Liver (tissue), 3 donors: ENCODE data around the gene C3orf85.

Source experiments
- FOXA2 ChIP-seq: IDR thresholded peaks from 2 replicates; pipeline ENCODE4 v1.6.1; 2016; ENCODE audit warnings: antibody characterized with exemption
- GABPA ChIP-seq, 2 donors: IDR thresholded peaks in 1 of 2; conservative IDR thresholded peaks in 1 of 2; 2 replicates each; pipeline ENCODE4 v1.6.1; 2016; ENCODE audit warnings: antibody characterized with exemption in 2 of 2, mild to moderate bottlenecking in 1 of 2, moderate library complexity in 1 of 2
- HNF4G ChIP-seq: IDR thresholded peaks from 2 replicates; pipeline ENCODE4 v1.6.1; 2016; ENCODE audit warnings: antibody characterized with exemption
- JUND ChIP-seq, 2 donors: IDR thresholded peaks; 2 replicates each; pipeline ENCODE4 v1.6.1; 2016; ENCODE audit warnings: antibody characterized with exemption in 2 of 2
- RAD21 ChIP-seq, 2 donors: IDR thresholded peaks; 2 replicates each; pipeline ENCODE4 v1.6.1; 2016; ENCODE audit warnings: antibody characterized with exemption in 2 of 2, mild to moderate bottlenecking in 2 of 2
- YY1 ChIP-seq: IDR thresholded peaks from 2 replicates; pipeline ENCODE4 v1.6.1; 2016; ENCODE audit warnings: antibody characterized with exemption, mild to moderate bottlenecking
- TF ChIP-seq, protein P1 (sequence below): fragments of 150-350 bp; IDR thresholded peaks from 2 replicates; pipeline ENCODE4 v1.5.1; 2017; ENCODE audit warnings: improper control_type of control experiment, low read depth, low read length; ENCODE audit not compliant: missing input control
- TF ChIP-seq, protein P2 (sequence below): IDR thresholded peaks from 2 replicates; pipeline ENCODE4 v1.6.1; 2016; ENCODE audit warnings: antibody characterized with exemption
- TF ChIP-seq, protein P3 (sequence below): IDR thresholded peaks from 2 replicates; pipeline ENCODE4 v1.6.1; 2016; ENCODE audit warnings: antibody characterized with exemption, mild to moderate bottlenecking
- TF ChIP-seq, protein P4 (sequence below): IDR thresholded peaks from 2 replicates; pipeline ENCODE4 v1.6.1; 2016; ENCODE audit warnings: antibody characterized with exemption
- donor health status: healthy.
- donor health status: healthy.

DNA sequence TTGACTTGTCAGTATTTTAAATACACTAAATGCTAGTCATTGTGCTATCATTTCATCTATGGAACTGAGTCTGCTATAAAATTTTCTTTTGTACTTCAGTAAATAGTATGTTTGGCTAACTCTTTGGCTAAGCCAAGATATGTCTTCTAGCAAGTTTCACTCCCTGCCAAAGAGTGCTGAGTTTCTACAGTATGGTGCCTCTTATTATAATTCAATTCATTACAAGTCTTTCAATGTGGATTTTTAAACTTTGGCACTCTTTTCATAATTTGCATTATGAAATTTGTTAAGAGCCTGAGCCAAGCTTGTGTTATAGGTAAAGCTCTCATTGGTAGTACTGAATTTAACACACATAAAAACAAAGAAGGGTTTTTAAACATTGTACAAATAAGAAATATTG, 43.0 kb upstream of the C3orf85 start:
- TF ChIP-seq FOXA2 (no peak), YY1 (no peak), HNF4G (no peak), RAD21 (IDR thresholded peaks at IDR 0.05) (no peak), JUND (IDR thresholded peaks at IDR 0.05) (no peak), GABPA (IDR thresholded peaks at IDR 0.05 in 1 of 2, conservative IDR thresholded peaks at IDR 0.05 in 1 of 2) (no peak)
- TF ChIP-seq, protein P1, sequence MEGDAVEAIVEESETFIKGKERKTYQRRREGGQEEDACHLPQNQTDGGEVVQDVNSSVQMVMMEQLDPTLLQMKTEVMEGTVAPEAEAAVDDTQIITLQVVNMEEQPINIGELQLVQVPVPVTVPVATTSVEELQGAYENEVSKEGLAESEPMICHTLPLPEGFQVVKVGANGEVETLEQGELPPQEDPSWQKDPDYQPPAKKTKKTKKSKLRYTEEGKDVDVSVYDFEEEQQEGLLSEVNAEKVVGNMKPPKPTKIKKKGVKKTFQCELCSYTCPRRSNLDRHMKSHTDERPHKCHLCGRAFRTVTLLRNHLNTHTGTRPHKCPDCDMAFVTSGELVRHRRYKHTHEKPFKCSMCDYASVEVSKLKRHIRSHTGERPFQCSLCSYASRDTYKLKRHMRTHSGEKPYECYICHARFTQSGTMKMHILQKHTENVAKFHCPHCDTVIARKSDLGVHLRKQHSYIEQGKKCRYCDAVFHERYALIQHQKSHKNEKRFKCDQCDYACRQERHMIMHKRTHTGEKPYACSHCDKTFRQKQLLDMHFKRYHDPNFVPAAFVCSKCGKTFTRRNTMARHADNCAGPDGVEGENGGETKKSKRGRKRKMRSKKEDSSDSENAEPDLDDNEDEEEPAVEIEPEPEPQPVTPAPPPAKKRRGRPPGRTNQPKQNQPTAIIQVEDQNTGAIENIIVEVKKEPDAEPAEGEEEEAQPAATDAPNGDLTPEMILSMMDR, result no peak
- TF ChIP-seq, protein P2, sequence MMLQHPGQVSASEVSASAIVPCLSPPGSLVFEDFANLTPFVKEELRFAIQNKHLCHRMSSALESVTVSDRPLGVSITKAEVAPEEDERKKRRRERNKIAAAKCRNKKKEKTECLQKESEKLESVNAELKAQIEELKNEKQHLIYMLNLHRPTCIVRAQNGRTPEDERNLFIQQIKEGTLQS, result no peak
- TF ChIP-seq, protein P3, sequence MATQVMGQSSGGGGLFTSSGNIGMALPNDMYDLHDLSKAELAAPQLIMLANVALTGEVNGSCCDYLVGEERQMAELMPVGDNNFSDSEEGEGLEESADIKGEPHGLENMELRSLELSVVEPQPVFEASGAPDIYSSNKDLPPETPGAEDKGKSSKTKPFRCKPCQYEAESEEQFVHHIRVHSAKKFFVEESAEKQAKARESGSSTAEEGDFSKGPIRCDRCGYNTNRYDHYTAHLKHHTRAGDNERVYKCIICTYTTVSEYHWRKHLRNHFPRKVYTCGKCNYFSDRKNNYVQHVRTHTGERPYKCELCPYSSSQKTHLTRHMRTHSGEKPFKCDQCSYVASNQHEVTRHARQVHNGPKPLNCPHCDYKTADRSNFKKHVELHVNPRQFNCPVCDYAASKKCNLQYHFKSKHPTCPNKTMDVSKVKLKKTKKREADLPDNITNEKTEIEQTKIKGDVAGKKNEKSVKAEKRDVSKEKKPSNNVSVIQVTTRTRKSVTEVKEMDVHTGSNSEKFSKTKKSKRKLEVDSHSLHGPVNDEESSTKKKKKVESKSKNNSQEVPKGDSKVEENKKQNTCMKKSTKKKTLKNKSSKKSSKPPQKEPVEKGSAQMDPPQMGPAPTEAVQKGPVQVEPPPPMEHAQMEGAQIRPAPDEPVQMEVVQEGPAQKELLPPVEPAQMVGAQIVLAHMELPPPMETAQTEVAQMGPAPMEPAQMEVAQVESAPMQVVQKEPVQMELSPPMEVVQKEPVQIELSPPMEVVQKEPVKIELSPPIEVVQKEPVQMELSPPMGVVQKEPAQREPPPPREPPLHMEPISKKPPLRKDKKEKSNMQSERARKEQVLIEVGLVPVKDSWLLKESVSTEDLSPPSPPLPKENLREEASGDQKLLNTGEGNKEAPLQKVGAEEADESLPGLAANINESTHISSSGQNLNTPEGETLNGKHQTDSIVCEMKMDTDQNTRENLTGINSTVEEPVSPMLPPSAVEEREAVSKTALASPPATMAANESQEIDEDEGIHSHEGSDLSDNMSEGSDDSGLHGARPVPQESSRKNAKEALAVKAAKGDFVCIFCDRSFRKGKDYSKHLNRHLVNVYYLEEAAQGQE, result no peak
- TF ChIP-seq, protein P4, sequence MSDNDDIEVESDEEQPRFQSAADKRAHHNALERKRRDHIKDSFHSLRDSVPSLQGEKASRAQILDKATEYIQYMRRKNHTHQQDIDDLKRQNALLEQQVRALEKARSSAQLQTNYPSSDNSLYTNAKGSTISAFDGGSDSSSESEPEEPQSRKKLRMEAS, result no peak
